K562 (cell line): ENCODE results near the gene EFCC1. TPM values are rescaled to one million over a fixed set of nuclear protein-coding genes. Genes with fewer than 3 reads are reported as not detected.

Experiments used
- ATF3 ChIP-seq, 2 experiments: fragments of 450-650 bp in 1 of 2; sonication (generic) in 1 of 2; formaldehyde crosslinking in 1 of 2; IDR thresholded peaks in 1 of 2; conservative IDR thresholded peaks in 1 of 2; 2 replicates each; pipeline versions ENCODE4 v1.6.1 to v1.8.1; 2016 to 2023; ENCODE audit warnings: mild to moderate bottlenecking in 2 of 2, moderate library complexity in 2 of 2, inconsistent platforms in 1 of 2, missing genetic modification reagents in 1 of 2
- CBFA2T2 ChIP-seq: fragments of 450-650 bp; conservative IDR thresholded peaks from 2 replicates; pipeline ENCODE4 v1.6.1; 2017; ENCODE audit warnings: mild to moderate bottlenecking
- HNRNPL ChIP-seq: fragments of 200-400 bp; formaldehyde crosslinking; IDR thresholded peaks from 2 replicates; pipeline ENCODE4 v1.6.1; 2017; ENCODE audit warnings: low read depth, mild to moderate bottlenecking, low read length
- HSF4 ChIP-seq: fragments of 250-450 bp; sonication (Bioruptor Pico); IDR thresholded peaks from 2 replicates; pipeline ENCODE4 v2.1.2; 2022; ENCODE audit warnings: mild to moderate bottlenecking, moderate library complexity, borderline replicate concordance
- LARP7 ChIP-seq: fragments of 450-650 bp; IDR thresholded peaks from 2 replicates; pipeline ENCODE4 v1.6.1; 2016
- MEIS2 ChIP-seq: fragments of 450-650 bp; IDR thresholded peaks from 2 replicates; pipeline ENCODE4 v1.6.1; 2014; ENCODE audit warnings: mild to moderate bottlenecking; ENCODE audit not compliant: partially characterized antibody
- REST ChIP-seq, 2 experiments: fragments of 450-650 bp; formaldehyde crosslinking in 1 of 2; IDR thresholded peaks; 2 replicates each; pipeline versions ENCODE4 v1.4.0 to v1.6.1; 2014 to 2020; ENCODE audit warnings: mild to moderate bottlenecking in 2 of 2, borderline replicate concordance in 1 of 2, low read depth in 1 of 2
- SMAD3 ChIP-seq: fragments of 450-650 bp; formaldehyde crosslinking; conservative IDR thresholded peaks from 2 replicates; pipeline ENCODE4 v1.4.0; 2020; ENCODE audit warnings: mild to moderate bottlenecking
- TOE1 ChIP-seq, 2 experiments: fragments of 450-650 bp in 1 of 2; sonication (generic) in 1 of 2; formaldehyde crosslinking in 1 of 2; IDR thresholded peaks; 2 replicates each; pipeline versions ENCODE4 v1.7.1 to v1.8.0; 2016 to 2022; ENCODE audit warnings: borderline replicate concordance in 2 of 2, mild to moderate bottlenecking in 2 of 2, antibody characterized with exemption in 1 of 2, inconsistent platforms in 1 of 2, low read depth in 1 of 2, missing genetic modification reagents in 1 of 2, moderate library complexity in 1 of 2
- polyA plus RNA-seq, 8 experiments: library from polyadenylated mRNA; depleted of rRNA in 4 of 8; stranded (reverse) in 5 of 8; unstranded in 3 of 8; fragments of >200 nt; fragmentation: Nextera tagmentation in 2 of 8; fragmentation: Illumina TruSeq in 1 of 8; extraction: Ambion mirVana in 2 of 8; extraction: Trizol in 1 of 8; gene quantifications; 2 replicates each; pipeline versions ENCODE4 v1.2.1 to v1.2.3, GENCODE V29; 2011 to 2014; ENCODE audit warnings: inconsistent platforms in 1 of 8, missing spikeins in 1 of 8
- total RNA-seq, 7 experiments: library from RNA; depleted of rRNA in 6 of 7; stranded (reverse); fragments of >200 nt in 6 of 7; fragmentation: Illumina TruSeq in 2 of 7; extraction: Trizol in 2 of 7; gene quantifications; 2 replicates each; pipeline versions ENCODE4 v1.2.1 to v1.2.3, GENCODE V29; 2011 to 2021; ENCODE audit warnings: low replicate concordance in 1 of 7
- TF ChIP-seq, protein P1 (sequence below): fragments of 150-350 bp; conservative IDR thresholded peaks from 2 replicates; pipeline ENCODE4 v1.6.1; 2014; ENCODE audit warnings: low read length
- TF ChIP-seq, protein P2 (sequence below): fragments of 450-650 bp; IDR thresholded peaks from 2 replicates; pipeline ENCODE4 v1.6.1; 2017; ENCODE audit warnings: antibody characterized with exemption

The EFCC1 gene
- total and polyA plus RNA-seq, 9 of the 15 experiments (the other 6 are each of a cell fraction or from before 2014, with no cell fraction given) = not detected

DNA sequence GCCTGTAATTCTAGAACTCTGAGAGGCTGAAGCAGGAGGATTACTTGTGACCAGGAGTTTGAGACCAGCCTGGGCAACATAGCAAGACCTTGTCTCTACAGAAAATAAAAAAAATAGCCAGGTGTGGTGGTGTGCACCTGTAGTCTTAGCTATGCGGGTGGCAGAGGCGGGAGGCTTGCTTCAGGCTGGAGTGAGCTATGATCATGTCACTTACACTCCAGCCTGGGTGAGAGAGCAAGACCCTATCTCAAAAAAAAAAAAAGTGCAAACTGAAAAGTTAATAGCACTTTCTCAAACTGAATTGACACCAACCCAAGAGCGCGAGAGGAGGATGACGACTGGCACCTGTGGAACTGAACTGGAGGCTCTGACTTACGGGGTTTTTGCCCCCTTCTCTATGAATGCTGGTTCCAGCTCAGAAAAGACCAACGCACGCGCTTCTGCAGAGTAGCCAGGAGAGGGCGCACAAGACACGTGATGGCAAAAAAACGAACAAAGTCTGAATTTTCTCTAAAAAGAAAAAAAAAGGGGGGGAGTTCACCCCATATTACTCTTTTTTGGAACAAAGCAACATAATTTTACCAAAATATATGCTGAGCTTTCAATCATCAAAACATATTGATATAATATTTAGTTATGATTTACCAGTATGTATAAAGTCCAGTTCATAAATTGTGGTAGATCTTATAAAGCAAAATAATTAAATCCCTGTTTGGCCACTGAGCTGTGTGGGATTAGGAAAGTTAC, 30.9 kb upstream of the EFCC1 start (continued):
- TF ChIP-seq REST (IDR thresholded peaks at IDR 0.05; ENCODE audit: borderline replicate concordance) (peak; percentile 70), REST (CRISPR knock-in tag; IDR thresholded peaks at IDR 0.05; ENCODE audit: low read depth) (no peak), ATF3 (IDR thresholded peaks at IDR 0.05) (no peak), ATF3 (CRISPR knock-in tag; conservative IDR thresholded peaks at IDR 0.05) (no peak), HSF4 (no peak), SMAD3 (CRISPR knock-in tag) (no peak), CBFA2T2 (no peak), LARP7 (no peak), HNRNPL (no peak), MEIS2 (no peak), TOE1 (IDR thresholded peaks at IDR 0.05; ENCODE audit: borderline replicate concordance) (peak; percentile 20; the same call in 1 of the 2 replicates), TOE1 (CRISPR knock-in tag; IDR thresholded peaks at IDR 0.05; ENCODE audit: borderline replicate concordance, low read depth) (no peak)
- TF ChIP-seq, protein P1, sequence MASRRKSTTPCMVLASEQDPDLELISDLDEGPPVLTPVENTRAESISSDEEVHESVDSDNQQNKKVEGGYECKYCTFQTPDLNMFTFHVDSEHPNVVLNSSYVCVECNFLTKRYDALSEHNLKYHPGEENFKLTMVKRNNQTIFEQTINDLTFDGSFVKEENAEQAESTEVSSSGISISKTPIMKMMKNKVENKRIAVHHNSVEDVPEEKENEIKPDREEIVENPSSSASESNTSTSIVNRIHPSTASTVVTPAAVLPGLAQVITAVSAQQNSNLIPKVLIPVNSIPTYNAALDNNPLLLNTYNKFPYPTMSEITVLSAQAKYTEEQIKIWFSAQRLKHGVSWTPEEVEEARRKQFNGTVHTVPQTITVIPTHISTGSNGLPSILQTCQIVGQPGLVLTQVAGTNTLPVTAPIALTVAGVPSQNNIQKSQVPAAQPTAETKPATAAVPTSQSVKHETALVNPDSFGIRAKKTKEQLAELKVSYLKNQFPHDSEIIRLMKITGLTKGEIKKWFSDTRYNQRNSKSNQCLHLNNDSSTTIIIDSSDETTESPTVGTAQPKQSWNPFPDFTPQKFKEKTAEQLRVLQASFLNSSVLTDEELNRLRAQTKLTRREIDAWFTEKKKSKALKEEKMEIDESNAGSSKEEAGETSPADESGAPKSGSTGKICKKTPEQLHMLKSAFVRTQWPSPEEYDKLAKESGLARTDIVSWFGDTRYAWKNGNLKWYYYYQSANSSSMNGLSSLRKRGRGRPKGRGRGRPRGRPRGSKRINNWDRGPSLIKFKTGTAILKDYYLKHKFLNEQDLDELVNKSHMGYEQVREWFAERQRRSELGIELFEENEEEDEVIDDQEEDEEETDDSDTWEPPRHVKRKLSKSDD = no peak
- TF ChIP-seq, protein P2, sequence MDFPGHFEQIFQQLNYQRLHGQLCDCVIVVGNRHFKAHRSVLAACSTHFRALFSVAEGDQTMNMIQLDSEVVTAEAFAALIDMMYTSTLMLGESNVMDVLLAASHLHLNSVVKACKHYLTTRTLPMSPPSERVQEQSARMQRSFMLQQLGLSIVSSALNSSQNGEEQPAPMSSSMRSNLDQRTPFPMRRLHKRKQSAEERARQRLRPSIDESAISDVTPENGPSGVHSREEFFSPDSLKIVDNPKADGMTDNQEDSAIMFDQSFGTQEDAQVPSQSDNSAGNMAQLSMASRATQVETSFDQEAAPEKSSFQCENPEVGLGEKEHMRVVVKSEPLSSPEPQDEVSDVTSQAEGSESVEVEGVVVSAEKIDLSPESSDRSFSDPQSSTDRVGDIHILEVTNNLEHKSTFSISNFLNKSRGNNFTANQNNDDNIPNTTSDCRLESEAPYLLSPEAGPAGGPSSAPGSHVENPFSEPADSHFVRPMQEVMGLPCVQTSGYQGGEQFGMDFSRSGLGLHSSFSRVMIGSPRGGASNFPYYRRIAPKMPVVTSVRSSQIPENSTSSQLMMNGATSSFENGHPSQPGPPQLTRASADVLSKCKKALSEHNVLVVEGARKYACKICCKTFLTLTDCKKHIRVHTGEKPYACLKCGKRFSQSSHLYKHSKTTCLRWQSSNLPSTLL = no peak
